Measurements from ENCODE around the gene FUT4.

- TF ChIP-seq CTCF (IDR thresholded peaks at IDR 0.05) = no peak
- no peak for TF ChIP-seq EZH2 (IDR thresholded peaks at IDR 0.05; ENCODE audit: borderline replicate concordance, insufficient read depth, low read depth, low read length, poor library complexity, severe bottlenecking)
These were observed 22.0 kb upstream of the FUT4 start for GRCh38 chr11:94521684-94522083.
